HepG2 (cell line): Measurements from ENCODE around the gene GSAP. TPM values are rescaled to one million over a fixed set of nuclear protein-coding genes. Genes with fewer than 3 reads are reported as not detected.
A peak's percentile ranks its signal among the peaks of the same experiment; 100 is the strongest.

Experiments used
- ARNTL ChIP-seq: sonication (generic); formaldehyde crosslinking; IDR thresholded peaks from 2 replicates; pipeline ENCODE4 v1.4.0; 2020; ENCODE audit warnings: mild to moderate bottlenecking, missing genetic modification reagents
- KLF13 ChIP-seq: sonication (generic); formaldehyde crosslinking; IDR thresholded peaks from 2 replicates; pipeline ENCODE4 v1.4.0; 2020; ENCODE audit warnings: mild to moderate bottlenecking, missing genetic modification reagents
- MEF2D ChIP-seq: sonication (generic); formaldehyde crosslinking; IDR thresholded peaks from 2 replicates; pipeline ENCODE4 v1.5.1; 2020; ENCODE audit warnings: mild to moderate bottlenecking, missing genetic modification reagents
- MIER2 ChIP-seq: IDR thresholded peaks from 2 replicates; pipeline ENCODE4 v1.6.1; 2016; ENCODE audit warnings: missing biosample characterization, missing genetic modification reagents
- MIER3 ChIP-seq: IDR thresholded peaks from 2 replicates; pipeline ENCODE4 v1.6.1; 2016; ENCODE audit warnings: missing compliant biosample characterization, borderline replicate concordance
- POLR2AphosphoS2 ChIP-seq: IDR thresholded peaks from 2 replicates; pipeline ENCODE4 v1.6.1; 2011; ENCODE audit warnings: low read depth, low read length, improper control_type of control experiment
- RAD21 ChIP-seq: fragments of 450-650 bp; formaldehyde crosslinking; IDR thresholded peaks from 2 replicates; pipeline ENCODE4 v1.5.0; 2020; ENCODE audit warnings: mild to moderate bottlenecking
- RXRA ChIP-seq: sonication (generic); formaldehyde crosslinking; IDR thresholded peaks from 2 replicates; pipeline ENCODE4 v1.5.1; 2020; ENCODE audit warnings: missing genetic modification reagents
- SP5 ChIP-seq: IDR thresholded peaks from 2 replicates; pipeline ENCODE4 v1.6.1; 2016; ENCODE audit warnings: low read depth, borderline replicate concordance
- TBX2 ChIP-seq: sonication (generic); formaldehyde crosslinking; IDR thresholded peaks from 2 replicates; pipeline ENCODE4 v1.5.0; 2020; ENCODE audit warnings: missing genetic modification reagents, mild to moderate bottlenecking, borderline replicate concordance
- ZNF101 ChIP-seq: sonication (generic); formaldehyde crosslinking; IDR thresholded peaks from 2 replicates; pipeline ENCODE4 v1.4.0; 2020; ENCODE audit warnings: mild to moderate bottlenecking, low read depth, missing genetic modification reagents, borderline replicate concordance
- ZNF138 ChIP-seq: sonication (generic); formaldehyde crosslinking; IDR thresholded peaks from 2 replicates; pipeline ENCODE4 v1.5.0; 2020; ENCODE audit warnings: mild to moderate bottlenecking, low read depth, missing genetic modification reagents
- ZNF230 ChIP-seq: sonication (generic); formaldehyde crosslinking; IDR thresholded peaks from 2 replicates; pipeline ENCODE4 v1.4.0; 2020; ENCODE audit warnings: mild to moderate bottlenecking, missing genetic modification reagents
- ZNF292 ChIP-seq: sonication (generic); formaldehyde crosslinking; IDR thresholded peaks from 2 replicates; pipeline ENCODE4 v1.8.1; 2022; ENCODE audit warnings: mild to moderate bottlenecking, low read depth, missing genetic modification reagents, borderline replicate concordance
- ZNF430 ChIP-seq: sonication (generic); formaldehyde crosslinking; IDR thresholded peaks from 2 replicates; pipeline ENCODE4 v1.9.0; 2021; ENCODE audit warnings: mild to moderate bottlenecking, missing genetic modification reagents
- ZNF564 ChIP-seq: sonication (generic); formaldehyde crosslinking; IDR thresholded peaks from 2 replicates; pipeline ENCODE4 v1.8.1; 2023; ENCODE audit warnings: mild to moderate bottlenecking, missing genetic modification reagents
- ZNF749 ChIP-seq: sonication (generic); formaldehyde crosslinking; IDR thresholded peaks from 2 replicates; pipeline ENCODE4 v1.8.0; 2022; ENCODE audit warnings: mild to moderate bottlenecking, missing genetic modification reagents, moderate library complexity, borderline replicate concordance
- polyA plus RNA-seq, 8 experiments: library from polyadenylated mRNA; depleted of rRNA in 3 of 8; stranded (reverse) in 7 of 8; unstranded in 1 of 8; fragments of >200 nt; fragmentation: Illumina TruSeq in 4 of 8; extraction: Trizol in 4 of 8; gene quantifications; 2 replicates each; pipeline versions ENCODE4 v1.2.1 to v1.2.3, GENCODE V29; 2011 to 2016; ENCODE audit warnings: low read depth in 4 of 8, missing spikeins in 1 of 8, mixed read lengths in 1 of 8; ENCODE audit not compliant: insufficient read depth in 1 of 8
- total RNA-seq, 5 experiments: library from RNA; depleted of rRNA; stranded (reverse); fragments of >200 nt; fragmentation: Illumina TruSeq; extraction: Trizol; gene quantifications; 2 replicates each; pipeline ENCODE4 v1.2.3, GENCODE V29; 2016; ENCODE audit warnings: low read depth in 1 of 5
- TF ChIP-seq, protein P1 (sequence below): sonication (generic); formaldehyde crosslinking; IDR thresholded peaks from 2 replicates; pipeline ENCODE4 v1.4.0; 2020; ENCODE audit warnings: mild to moderate bottlenecking, missing genetic modification reagents
- TF ChIP-seq, protein P2 (sequence below): sonication (generic); formaldehyde crosslinking; IDR thresholded peaks from 2 replicates; pipeline ENCODE4 v1.4.0; 2020; ENCODE audit warnings: mild to moderate bottlenecking, missing genetic modification reagents, borderline replicate concordance
- TF ChIP-seq, protein P3 (sequence below): fragments of 450-650 bp; IDR thresholded peaks from 2 replicates; pipeline ENCODE4 v1.6.1; 2016
- TF ChIP-seq, protein P4 (sequence below): IDR thresholded peaks from 2 replicates; pipeline ENCODE4 v1.6.1; 2016; ENCODE audit warnings: mild to moderate bottlenecking, missing biosample characterization, missing genetic modification reagents

Gene GSAP
- total and polyA plus RNA-seq, 2 of the 13 experiments (the other 11 are each of a cell fraction or from before 2014, with no cell fraction given): 34.6 to 40.6 TPM

DNA sequence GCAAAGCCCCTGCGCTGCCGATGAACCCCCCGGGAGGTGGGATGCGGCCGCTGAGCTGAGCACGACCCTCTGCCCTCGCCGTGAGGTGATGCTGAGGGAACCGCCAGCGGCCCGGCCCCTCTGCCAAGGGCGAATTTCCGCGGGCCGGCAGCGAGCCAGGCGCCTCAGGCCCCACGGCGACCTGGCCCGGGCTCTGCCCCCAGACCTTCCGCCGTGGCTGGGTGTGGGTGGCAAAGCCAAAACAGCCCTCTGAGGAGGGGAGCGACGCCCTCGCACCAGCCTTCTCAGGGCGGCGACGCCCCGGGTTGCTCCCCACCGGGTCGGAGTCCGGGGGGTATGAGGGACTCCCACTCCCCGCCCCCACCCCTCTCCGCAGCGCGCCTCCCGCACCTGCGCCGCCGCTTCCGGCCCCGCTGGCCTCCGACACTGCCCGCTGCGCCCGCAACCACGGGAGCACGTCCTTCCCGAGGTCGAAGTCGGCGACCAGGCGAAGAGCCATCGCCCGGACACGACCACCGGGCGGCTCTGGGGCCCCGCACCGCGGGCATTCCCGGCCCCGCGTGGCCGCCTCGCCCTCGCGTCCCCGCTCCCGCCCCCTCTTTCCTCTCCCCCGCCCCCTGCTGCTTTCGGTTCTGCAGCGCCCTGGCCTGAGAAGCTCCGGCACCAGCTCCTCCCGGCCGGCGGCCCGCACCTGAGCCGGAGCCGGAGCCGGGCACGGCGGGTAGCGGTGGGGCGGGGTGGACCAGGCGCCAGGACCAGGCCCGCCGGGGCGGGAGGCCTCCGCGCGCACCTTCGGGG lies at the start of gene GSAP (continued):
- TF ChIP-seq, protein P1, sequence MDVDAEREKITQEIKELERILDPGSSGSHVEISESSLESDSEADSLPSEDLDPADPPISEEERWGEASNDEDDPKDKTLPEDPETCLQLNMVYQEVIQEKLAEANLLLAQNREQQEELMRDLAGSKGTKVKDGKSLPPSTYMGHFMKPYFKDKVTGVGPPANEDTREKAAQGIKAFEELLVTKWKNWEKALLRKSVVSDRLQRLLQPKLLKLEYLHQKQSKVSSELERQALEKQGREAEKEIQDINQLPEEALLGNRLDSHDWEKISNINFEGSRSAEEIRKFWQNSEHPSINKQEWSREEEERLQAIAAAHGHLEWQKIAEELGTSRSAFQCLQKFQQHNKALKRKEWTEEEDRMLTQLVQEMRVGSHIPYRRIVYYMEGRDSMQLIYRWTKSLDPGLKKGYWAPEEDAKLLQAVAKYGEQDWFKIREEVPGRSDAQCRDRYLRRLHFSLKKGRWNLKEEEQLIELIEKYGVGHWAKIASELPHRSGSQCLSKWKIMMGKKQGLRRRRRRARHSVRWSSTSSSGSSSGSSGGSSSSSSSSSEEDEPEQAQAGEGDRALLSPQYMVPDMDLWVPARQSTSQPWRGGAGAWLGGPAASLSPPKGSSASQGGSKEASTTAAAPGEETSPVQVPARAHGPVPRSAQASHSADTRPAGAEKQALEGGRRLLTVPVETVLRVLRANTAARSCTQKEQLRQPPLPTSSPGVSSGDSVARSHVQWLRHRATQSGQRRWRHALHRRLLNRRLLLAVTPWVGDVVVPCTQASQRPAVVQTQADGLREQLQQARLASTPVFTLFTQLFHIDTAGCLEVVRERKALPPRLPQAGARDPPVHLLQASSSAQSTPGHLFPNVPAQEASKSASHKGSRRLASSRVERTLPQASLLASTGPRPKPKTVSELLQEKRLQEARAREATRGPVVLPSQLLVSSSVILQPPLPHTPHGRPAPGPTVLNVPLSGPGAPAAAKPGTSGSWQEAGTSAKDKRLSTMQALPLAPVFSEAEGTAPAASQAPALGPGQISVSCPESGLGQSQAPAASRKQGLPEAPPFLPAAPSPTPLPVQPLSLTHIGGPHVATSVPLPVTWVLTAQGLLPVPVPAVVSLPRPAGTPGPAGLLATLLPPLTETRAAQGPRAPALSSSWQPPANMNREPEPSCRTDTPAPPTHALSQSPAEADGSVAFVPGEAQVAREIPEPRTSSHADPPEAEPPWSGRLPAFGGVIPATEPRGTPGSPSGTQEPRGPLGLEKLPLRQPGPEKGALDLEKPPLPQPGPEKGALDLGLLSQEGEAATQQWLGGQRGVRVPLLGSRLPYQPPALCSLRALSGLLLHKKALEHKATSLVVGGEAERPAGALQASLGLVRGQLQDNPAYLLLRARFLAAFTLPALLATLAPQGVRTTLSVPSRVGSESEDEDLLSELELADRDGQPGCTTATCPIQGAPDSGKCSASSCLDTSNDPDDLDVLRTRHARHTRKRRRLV (CRISPR knock-in tag): no peak
- no peak for TF ChIP-seq MIER3
- peak; percentile 80 for TF ChIP-seq ZNF138
- peak; percentile 66 for TF ChIP-seq TBX2
- peak; percentile 59; the same call in 1 of the 2 replicates for TF ChIP-seq RXRA (CRISPR knock-in tag)
- TF ChIP-seq SP5 (CRISPR knock-in tag): peak; percentile 38; the same call in 1 of the 2 replicates
- TF ChIP-seq ZNF564 (CRISPR knock-in tag): peak; percentile 88
- TF ChIP-seq MIER2 (CRISPR knock-in tag): no peak
- TF ChIP-seq ZNF230 (CRISPR knock-in tag): peak; percentile 82; the same call in 1 of the 2 replicates
- no peak; the same call in 1 of the 2 replicates for TF ChIP-seq ZNF292 (CRISPR knock-in tag)
- no peak for TF ChIP-seq POLR2AphosphoS2
- TF ChIP-seq, protein P2, sequence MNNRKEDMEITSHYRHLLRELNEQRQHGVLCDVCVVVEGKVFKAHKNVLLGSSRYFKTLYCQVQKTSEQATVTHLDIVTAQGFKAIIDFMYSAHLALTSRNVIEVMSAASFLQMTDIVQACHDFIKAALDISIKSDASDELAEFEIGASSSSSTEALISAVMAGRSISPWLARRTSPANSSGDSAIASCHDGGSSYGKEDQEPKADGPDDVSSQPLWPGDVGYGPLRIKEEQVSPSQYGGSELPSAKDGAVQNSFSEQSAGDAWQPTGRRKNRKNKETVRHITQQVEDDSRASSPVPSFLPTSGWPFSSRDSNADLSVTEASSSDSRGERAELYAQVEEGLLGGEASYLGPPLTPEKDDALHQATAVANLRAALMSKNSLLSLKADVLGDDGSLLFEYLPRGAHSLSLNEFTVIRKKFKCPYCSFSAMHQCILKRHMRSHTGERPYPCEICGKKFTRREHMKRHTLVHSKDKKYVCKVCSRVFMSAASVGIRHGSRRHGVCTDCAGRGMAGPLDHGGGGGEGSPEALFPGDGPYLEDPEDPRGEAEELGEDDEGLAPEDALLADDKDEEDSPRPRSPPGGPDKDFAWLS (CRISPR knock-in tag): no peak
- TF ChIP-seq RAD21 (CRISPR knock-in tag): no peak; the same call in 1 of the 2 replicates
- TF ChIP-seq ZNF749 (CRISPR knock-in tag): peak; percentile 31; the same call in 1 of the 2 replicates
- no peak for TF ChIP-seq KLF13
- TF ChIP-seq, protein P3, sequence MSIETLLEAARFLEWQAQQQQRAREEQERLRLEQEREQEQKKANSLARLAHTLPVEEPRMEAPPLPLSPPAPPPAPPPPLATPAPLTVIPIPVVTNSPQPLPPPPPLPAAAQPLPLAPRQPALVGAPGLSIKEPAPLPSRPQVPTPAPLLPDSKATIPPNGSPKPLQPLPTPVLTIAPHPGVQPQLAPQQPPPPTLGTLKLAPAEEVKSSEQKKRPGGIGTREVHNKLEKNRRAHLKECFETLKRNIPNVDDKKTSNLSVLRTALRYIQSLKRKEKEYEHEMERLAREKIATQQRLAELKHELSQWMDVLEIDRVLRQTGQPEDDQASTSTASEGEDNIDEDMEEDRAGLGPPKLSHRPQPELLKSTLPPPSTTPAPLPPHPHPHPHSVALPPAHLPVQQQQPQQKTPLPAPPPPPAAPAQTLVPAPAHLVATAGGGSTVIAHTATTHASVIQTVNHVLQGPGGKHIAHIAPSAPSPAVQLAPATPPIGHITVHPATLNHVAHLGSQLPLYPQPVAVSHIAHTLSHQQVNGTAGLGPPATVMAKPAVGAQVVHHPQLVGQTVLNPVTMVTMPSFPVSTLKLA: no peak
- 0 out of 2 replicates have a peak, but pooled peaks have one; percentile 36 for TF ChIP-seq ARNTL (CRISPR knock-in tag)
- TF ChIP-seq ZNF430 (CRISPR knock-in tag): peak; percentile 51; the same call in 1 of the 2 replicates
- no peak for TF ChIP-seq MEF2D (CRISPR knock-in tag)
- TF ChIP-seq, protein P4, sequence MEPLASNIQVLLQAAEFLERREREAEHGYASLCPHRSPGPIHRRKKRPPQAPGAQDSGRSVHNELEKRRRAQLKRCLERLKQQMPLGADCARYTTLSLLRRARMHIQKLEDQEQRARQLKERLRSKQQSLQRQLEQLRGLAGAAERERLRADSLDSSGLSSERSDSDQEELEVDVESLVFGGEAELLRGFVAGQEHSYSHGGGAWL: peak; percentile 26; the same call in 1 of the 2 replicates
- TF ChIP-seq ZNF101: no peak
